PC-3 (cell line): Measurements from ENCODE around the gene MAP2K4. TPM values are rescaled to one million over a fixed set of nuclear protein-coding genes. Genes with fewer than 3 reads are reported as not detected.

Source experiments
- ATAC-seq: fragments of 200-7000 bp; cut with Tn5 transposase; 2 replicates; pipeline ENCODE4 v1.9.1; 2020; ENCODE audit warnings: mild to moderate bottlenecking, moderate library complexity
- BruUV-seq: library from RNA; stranded (reverse); fragments of 400-500 nt; replicated peaks from 2 replicates; lab custom pipeline; 2021; lab: Mats Ljungman, UMichigan
- CTCF ChIA-PET: fragments of 300-600 bp; sonication (Branson Sonifier 250); formaldehyde crosslinking; loops from one replicate; lab custom pipeline; 2022; ENCODE audit warnings: antibody characterized with exemption; lab: Charles Lee
- POLR2A ChIA-PET: fragments of 300-600 bp; sonication (Branson Sonifier 250); formaldehyde crosslinking; loops from one replicate; lab custom pipeline; 2022; ENCODE audit warnings: antibody characterized with exemption; ENCODE audit not compliant: unreplicated experiment; lab: Charles Lee
- DNase-seq: peaks from one replicate; pipeline ENCODE4 v3.0.0-alpha.2; 2015
- H2AFZ ChIP-seq: fragments of 300-600 bp; sonication (generic); 2 replicates; pipeline ENCODE4 v1.6.0; 2016; ENCODE audit warnings: antibody characterized with exemption, low read length
- H3F3A ChIP-seq: fragments of 300-600 bp; sonication (generic); one replicate; pipeline ENCODE4 v1.6.0; 2017; ENCODE audit warnings: antibody characterized with exemption, low read length, control low read depth, mild to moderate bottlenecking; ENCODE audit not compliant: unreplicated experiment
- H3K27ac ChIP-seq: fragments of 300-600 bp; sonication (generic); 2 replicates; pipeline ENCODE4 v1.5.1; 2016; ENCODE audit warnings: mild to moderate bottlenecking, low read length
- H3K27me3 ChIP-seq: fragments of 300-600 bp; sonication (generic); 2 replicates; pipeline ENCODE4 v1.6.1; 2016; ENCODE audit warnings: low read length, mixed read lengths
- H3K36me3 ChIP-seq: fragments of 300-600 bp; sonication (generic); 2 replicates; pipeline ENCODE4 v1.6.1; 2016; ENCODE audit warnings: low read depth, mixed run types, low read length, mixed read lengths
- H3K4me1 ChIP-seq: fragments of 300-600 bp; sonication (generic); 2 replicates; pipeline ENCODE4 v1.5.1; 2016; ENCODE audit warnings: low read length; ENCODE audit not compliant: insufficient read depth
- H3K4me2 ChIP-seq: fragments of 300-600 bp; sonication (generic); 2 replicates; pipeline ENCODE4 v1.6.0; 2016; ENCODE audit warnings: low read length
- H3K4me3 ChIP-seq: fragments of 300-600 bp; sonication (generic); 2 replicates; pipeline ENCODE4 v1.5.1; 2016; ENCODE audit warnings: mild to moderate bottlenecking, low read length, mixed read lengths
- H3K79me2 ChIP-seq: fragments of 300-600 bp; sonication (generic); 2 replicates; pipeline ENCODE4 v1.6.1; 2017; ENCODE audit warnings: low read length, mixed read lengths
- H3K9ac ChIP-seq: fragments of 300-600 bp; sonication (generic); 2 replicates; pipeline ENCODE4 v1.6.0; 2016; ENCODE audit warnings: mild to moderate bottlenecking, low read length
- H3K9me2 ChIP-seq: fragments of 300-600 bp; sonication (generic); replicated peaks from 2 replicates; pipeline ENCODE4 v1.6.1; 2016; ENCODE audit warnings: mixed run types, low read length, mixed read lengths
- H3K9me3 ChIP-seq: fragments of 300-600 bp; sonication (generic); 2 replicates; pipeline ENCODE4 v1.6.1; 2016; ENCODE audit warnings: low read length, mixed read lengths
- H4K20me1 ChIP-seq: fragments of 300-600 bp; sonication (generic); 2 replicates; pipeline ENCODE4 v1.6.1; 2016; ENCODE audit warnings: low read length, mixed read lengths
- EZH2 ChIP-seq: fragments of 300-600 bp; sonication (generic); IDR thresholded peaks from one replicate; pipeline ENCODE4 v1.6.1; 2017; ENCODE audit warnings: antibody characterized with exemption, mild to moderate bottlenecking, low read length; ENCODE audit not compliant: unreplicated experiment
- EZH2phosphoT487 ChIP-seq: fragments of 300-600 bp; sonication (generic); IDR thresholded peaks from 2 replicates; pipeline ENCODE4 v1.6.1; 2018; ENCODE audit warnings: mild to moderate bottlenecking, antibody characterized with exemption, low read length, borderline replicate concordance
- intact Hi-C: fragments of 100-400 bp; cut with micrococcal nuclease; formaldehyde crosslinking; loops from 2 replicates; pipeline ENCODE4 v1.9.0; 2023
- total RNA-seq: library from RNA; depleted of rRNA; stranded (reverse); fragments of >200 nt; gene quantifications from 2 replicates; pipeline ENCODE4 v1.2.3, GENCODE V29; 2014
- TF ChIP-seq, protein P1 (sequence below): fragments of 300-600 bp; sonication (generic); conservative IDR thresholded peaks from 2 replicates; pipeline ENCODE4 v1.5.1; 2017; ENCODE audit warnings: antibody characterized with exemption, low read depth, mild to moderate bottlenecking, low read length

The MAP2K4 gene
- total RNA-seq, 1 experiment from 2014 or later = 35.5 TPM

GRCh38 chr17:12113156-12113555 lies 92.5 kb downstream of the MAP2K4 start:
- Histone ChIP-seq H3K9me2 (no peaks in the 10 kb centered on the region), H3K9me3 (no peaks in the 10 kb centered on the region), H4K20me1 (no peaks in the 10 kb centered on the region), H3K4me1 (peaks cover 19% of the 10 kb centered on the region), H3K27ac (no peak overlapping the region), H3K4me2 (no peak overlapping the region), H3K79me2 (no peaks in the 10 kb centered on the region), H3F3A (no peaks in the 10 kb centered on the region), H3K27me3 (no peaks in the 10 kb centered on the region), H2AFZ (no peak overlapping the region), H3K4me3 (no peak overlapping the region), H3K36me3 (peaks cover 36% of the 10 kb centered on the region), H3K9ac (no peak overlapping the region)
- no TSS peak for BruUV-seq
- DNase-seq (no peak), ATAC-seq (no peak)
- POLR2A ChIA-PET = no interaction called here
- CTCF ChIA-PET = no interaction called here
- TF ChIP-seq, protein P1, sequence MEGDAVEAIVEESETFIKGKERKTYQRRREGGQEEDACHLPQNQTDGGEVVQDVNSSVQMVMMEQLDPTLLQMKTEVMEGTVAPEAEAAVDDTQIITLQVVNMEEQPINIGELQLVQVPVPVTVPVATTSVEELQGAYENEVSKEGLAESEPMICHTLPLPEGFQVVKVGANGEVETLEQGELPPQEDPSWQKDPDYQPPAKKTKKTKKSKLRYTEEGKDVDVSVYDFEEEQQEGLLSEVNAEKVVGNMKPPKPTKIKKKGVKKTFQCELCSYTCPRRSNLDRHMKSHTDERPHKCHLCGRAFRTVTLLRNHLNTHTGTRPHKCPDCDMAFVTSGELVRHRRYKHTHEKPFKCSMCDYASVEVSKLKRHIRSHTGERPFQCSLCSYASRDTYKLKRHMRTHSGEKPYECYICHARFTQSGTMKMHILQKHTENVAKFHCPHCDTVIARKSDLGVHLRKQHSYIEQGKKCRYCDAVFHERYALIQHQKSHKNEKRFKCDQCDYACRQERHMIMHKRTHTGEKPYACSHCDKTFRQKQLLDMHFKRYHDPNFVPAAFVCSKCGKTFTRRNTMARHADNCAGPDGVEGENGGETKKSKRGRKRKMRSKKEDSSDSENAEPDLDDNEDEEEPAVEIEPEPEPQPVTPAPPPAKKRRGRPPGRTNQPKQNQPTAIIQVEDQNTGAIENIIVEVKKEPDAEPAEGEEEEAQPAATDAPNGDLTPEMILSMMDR = no peak
- TF ChIP-seq EZH2phosphoT487 (no peak), EZH2 (no peak)
- intact Hi-C loops = no loop called here

DNA sequence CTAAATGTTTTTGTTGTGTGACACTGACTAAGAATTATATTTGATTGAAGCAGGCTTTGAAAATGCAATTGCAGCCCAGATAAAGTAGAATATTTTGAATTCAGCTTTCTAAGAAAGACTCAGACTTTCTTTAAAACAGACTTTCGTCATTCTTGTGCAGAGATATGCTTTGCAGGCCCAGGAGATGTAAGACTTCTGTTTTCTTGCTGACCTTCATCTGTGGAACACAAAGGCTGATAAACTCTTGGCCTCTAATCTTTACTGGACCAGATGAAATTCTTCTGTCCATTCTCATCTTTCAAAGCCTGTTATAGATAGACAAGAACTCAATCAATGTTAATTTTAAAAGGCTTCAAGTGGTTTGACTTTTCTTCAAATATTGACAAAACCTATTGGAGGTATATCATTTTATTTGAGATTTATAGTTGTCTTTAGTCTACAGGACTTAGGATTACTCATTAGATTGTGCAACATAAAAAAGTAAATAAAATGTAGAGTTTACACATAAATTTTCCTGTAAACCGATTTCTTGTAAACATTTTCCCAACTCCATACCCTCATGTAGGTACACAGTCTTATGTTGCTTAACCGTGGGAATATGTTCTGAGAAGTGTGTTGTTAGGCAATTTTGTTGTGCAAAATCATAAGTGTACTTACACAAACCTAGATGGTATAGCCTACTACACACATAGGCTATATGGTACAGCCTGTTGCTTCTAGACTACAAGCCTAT lies 94.2 kb downstream of the MAP2K4 start:
- Histone ChIP-seq H3K27ac (peak overlapping the region; percentile 25), H3K79me2 (no peaks in the 10 kb centered on the region), H4K20me1 (no peaks in the 10 kb centered on the region), H2AFZ (no peak overlapping the region), H3F3A (no peaks in the 10 kb centered on the region), H3K4me2 (no peak overlapping the region), H3K9me3 (no peaks in the 10 kb centered on the region), H3K36me3 (peaks cover 39% of the 10 kb centered on the region), H3K4me3 (no peak overlapping the region), H3K9ac (no peak overlapping the region), H3K9me2 (no peaks in the 10 kb centered on the region), H3K27me3 (no peaks in the 10 kb centered on the region), H3K4me1 (peaks cover 21% of the 10 kb centered on the region)
- ChIA-PET POLR2A (no interaction called here), CTCF (no interaction called here)
- TF ChIP-seq EZH2phosphoT487 (no peak), EZH2 (no peak)
- TF ChIP-seq, protein P1 = no peak
- intact Hi-C loops = no loop called here
- DNase-seq = peak; percentile 34
- ATAC-seq = no peak; the same call in 1 of the 2 replicates
- BruUV-seq = no TSS peak

DNA sequence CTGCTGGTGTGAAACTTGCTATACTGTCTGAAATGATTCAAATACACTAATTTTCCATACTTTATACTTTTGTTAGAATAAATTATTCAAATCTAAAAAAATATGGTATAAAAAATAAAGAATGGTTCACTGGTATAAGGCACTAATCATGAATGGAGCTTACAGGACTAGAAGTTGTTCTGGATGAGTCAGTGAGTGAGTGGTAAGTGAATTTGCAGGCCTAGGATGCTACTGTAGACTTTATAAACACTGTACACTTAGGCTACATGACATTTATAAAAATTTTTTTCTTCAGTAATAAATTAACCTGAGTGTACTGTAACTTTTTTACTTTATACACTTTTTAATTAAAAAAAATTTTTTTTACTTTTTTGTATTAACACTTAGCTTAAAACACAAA lies 95.5 kb downstream of the MAP2K4 start:
- POLR2A ChIA-PET = no interaction called here
- H3F3A ChIP-seq = no peaks in the 10 kb centered on the region
- no peaks in the 10 kb centered on the region for H4K20me1 ChIP-seq
- H3K4me2 ChIP-seq = no peak overlapping the region
- TF ChIP-seq EZH2phosphoT487 (no peak), EZH2 (no peak)
- TF ChIP-seq, protein P1 = no peak
- H3K27ac ChIP-seq = no peak overlapping the region
- H3K4me1 ChIP-seq = peaks cover 21% of the 10 kb centered on the region
- H3K79me2 ChIP-seq = no peaks in the 10 kb centered on the region
- H3K36me3 ChIP-seq = peaks cover 39% of the 10 kb centered on the region
- DNase-seq (no peak), ATAC-seq (no peak)
- H3K27me3 ChIP-seq = no peaks in the 10 kb centered on the region
- no TSS peak for BruUV-seq
- CTCF ChIA-PET = no interaction called here
- H3K9me2 ChIP-seq = no peaks in the 10 kb centered on the region
- no peaks in the 10 kb centered on the region for H3K9me3 ChIP-seq
- no peak overlapping the region for H2AFZ ChIP-seq
- intact Hi-C loops = no loop called here
- H3K4me3 ChIP-seq = no peak overlapping the region
- no peak overlapping the region for H3K9ac ChIP-seq
